ENCODE data around the gene MPRIP.

GRCh38 chr17:17127730-17128291 lies 85.6 kb downstream of the MPRIP start:
- TF ChIP-seq, protein P1, sequence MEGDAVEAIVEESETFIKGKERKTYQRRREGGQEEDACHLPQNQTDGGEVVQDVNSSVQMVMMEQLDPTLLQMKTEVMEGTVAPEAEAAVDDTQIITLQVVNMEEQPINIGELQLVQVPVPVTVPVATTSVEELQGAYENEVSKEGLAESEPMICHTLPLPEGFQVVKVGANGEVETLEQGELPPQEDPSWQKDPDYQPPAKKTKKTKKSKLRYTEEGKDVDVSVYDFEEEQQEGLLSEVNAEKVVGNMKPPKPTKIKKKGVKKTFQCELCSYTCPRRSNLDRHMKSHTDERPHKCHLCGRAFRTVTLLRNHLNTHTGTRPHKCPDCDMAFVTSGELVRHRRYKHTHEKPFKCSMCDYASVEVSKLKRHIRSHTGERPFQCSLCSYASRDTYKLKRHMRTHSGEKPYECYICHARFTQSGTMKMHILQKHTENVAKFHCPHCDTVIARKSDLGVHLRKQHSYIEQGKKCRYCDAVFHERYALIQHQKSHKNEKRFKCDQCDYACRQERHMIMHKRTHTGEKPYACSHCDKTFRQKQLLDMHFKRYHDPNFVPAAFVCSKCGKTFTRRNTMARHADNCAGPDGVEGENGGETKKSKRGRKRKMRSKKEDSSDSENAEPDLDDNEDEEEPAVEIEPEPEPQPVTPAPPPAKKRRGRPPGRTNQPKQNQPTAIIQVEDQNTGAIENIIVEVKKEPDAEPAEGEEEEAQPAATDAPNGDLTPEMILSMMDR (IDR thresholded peaks at IDR 0.05): no peak
- TF ChIP-seq POLR2A (IDR thresholded peaks at IDR 0.05): no peak
